HEK293 (cell line): Measurements from ENCODE around the gene IMP3.

Experiments used
- CTCF ChIA-PET: fragments of 350-600 bp; formaldehyde crosslinking; extraction: SDS; loops from one replicate; lab custom pipeline; 2021; ENCODE audit warnings: antibody characterized with exemption; lab: Yijun Ruan, JAX
- POLR2A ChIA-PET: fragments of 300-600 bp; formaldehyde crosslinking; extraction: SDS; loops from one replicate; lab custom pipeline; 2020; ENCODE audit warnings: antibody characterized with exemption, inconsistent platforms; lab: Yijun Ruan, JAX
- H3K27ac ChIP-seq: fragments of 200-500 bp; sonication (Bioruptor generic); 2 replicates; pipeline ENCODE4 v1.5.1; 2014; ENCODE audit warnings: low read depth, low read length, control low read depth, inconsistent platforms; ENCODE audit errors: extremely low read depth
- H3K36me3 ChIP-seq, 2 experiments: fragments of 200-500 bp in 1 of 2; sonication (Bioruptor generic) in 1 of 2; 1 replicate in 1 of 2; 2 replicates in 1 of 2; pipeline ENCODE4 v1.5.1; 2014 to 2017; ENCODE audit warnings: inconsistent platforms in 2 of 2, low read length in 2 of 2; ENCODE audit not compliant: control insufficient read depth in 2 of 2, insufficient read depth in 1 of 2
- H3K4me1 ChIP-seq: fragments of 200-500 bp; sonication (Bioruptor generic); 2 replicates; pipeline ENCODE4 v1.5.1; 2014; ENCODE audit warnings: mild to moderate bottlenecking, low read length, inconsistent platforms; ENCODE audit not compliant: control insufficient read depth, insufficient read depth
- H3K4me3 ChIP-seq: 2 replicates; pipeline ENCODE4 v1.5.1; 2011; ENCODE audit warnings: low read depth, mild to moderate bottlenecking, control low read depth, low read length, moderate library complexity
- H3K9me3 ChIP-seq: fragments of 200-500 bp; sonication (Bioruptor generic); 2 replicates; pipeline ENCODE4 v1.5.1; 2014; ENCODE audit warnings: low read depth, low read length, inconsistent platforms; ENCODE audit not compliant: control insufficient read depth, insufficient read depth
- AEBP2 ChIP-seq: fragments of 450-650 bp; formaldehyde crosslinking; IDR thresholded peaks from 2 replicates; pipeline ENCODE4 v1.5.1; 2016; ENCODE audit warnings: missing biosample characterization, missing genetic modification characterization, borderline replicate concordance
- BCL11A ChIP-seq: fragments of 450-650 bp; formaldehyde crosslinking; IDR thresholded peaks from 2 replicates; pipeline ENCODE4 v1.5.1; 2016; ENCODE audit warnings: low read depth, missing biosample characterization, missing genetic modification characterization
- HOXD13 ChIP-seq: sonication (generic); formaldehyde crosslinking; IDR thresholded peaks from 2 replicates; pipeline ENCODE4 v1.8.0; 2022; ENCODE audit warnings: missing genetic modification reagents, borderline replicate concordance
- IKZF3 ChIP-seq: fragments of 450-650 bp; IDR thresholded peaks from 2 replicates; pipeline ENCODE4 v1.5.0; 2018; ENCODE audit warnings: missing biosample characterization, mild to moderate bottlenecking, missing genetic modification characterization, moderate library complexity
- ZBTB20 ChIP-seq: fragments of 450-650 bp; formaldehyde crosslinking; IDR thresholded peaks from 2 replicates; pipeline ENCODE4 v1.5.1; 2016; ENCODE audit warnings: missing biosample characterization, missing genetic modification characterization
- ZBTB8A ChIP-seq: fragments of 450-650 bp; formaldehyde crosslinking; IDR thresholded peaks from 2 replicates; pipeline ENCODE4 v1.5.1; 2016; ENCODE audit warnings: missing biosample characterization, missing genetic modification characterization
- ZNF10 ChIP-seq: fragments of 450-650 bp; formaldehyde crosslinking; IDR thresholded peaks from 2 replicates; pipeline ENCODE4 v1.5.1; 2017; ENCODE audit warnings: missing biosample characterization, missing genetic modification characterization
- ZNF175 ChIP-seq: fragments of 450-650 bp; formaldehyde crosslinking; IDR thresholded peaks from 2 replicates; pipeline ENCODE4 v1.5.1; 2016; ENCODE audit warnings: missing biosample characterization, missing genetic modification characterization
- ZNF19 ChIP-seq: fragments of 450-650 bp; formaldehyde crosslinking; IDR thresholded peaks from 2 replicates; pipeline ENCODE4; 2016; ENCODE audit warnings: missing biosample characterization, missing genetic modification characterization, low read depth
- ZNF23 ChIP-seq: fragments of 450-650 bp; formaldehyde crosslinking; IDR thresholded peaks from 2 replicates; pipeline ENCODE4 v1.5.1; 2016; ENCODE audit warnings: missing biosample characterization, missing genetic modification characterization, borderline replicate concordance
- ZNF248 ChIP-seq: fragments of 450-650 bp; formaldehyde crosslinking; IDR thresholded peaks from 2 replicates; pipeline ENCODE4 v1.5.1; 2017; ENCODE audit warnings: missing biosample characterization, missing genetic modification characterization
- ZNF26 ChIP-seq: fragments of 450-650 bp; formaldehyde crosslinking; IDR thresholded peaks from 2 replicates; pipeline ENCODE4 v1.5.1; 2016; ENCODE audit warnings: missing biosample characterization, missing genetic modification characterization
- ZNF266 ChIP-seq: fragments of 450-650 bp; formaldehyde crosslinking; IDR thresholded peaks from 2 replicates; pipeline ENCODE4 v1.5.1; 2016; ENCODE audit warnings: missing biosample characterization, missing genetic modification characterization, low read depth
- ZNF292 ChIP-seq: fragments of 450-650 bp; formaldehyde crosslinking; IDR thresholded peaks from 2 replicates; pipeline ENCODE4 v1.5.1; 2016; ENCODE audit warnings: low read depth, missing biosample characterization, missing genetic modification characterization, borderline replicate concordance
- ZNF501 ChIP-seq: fragments of 450-650 bp; formaldehyde crosslinking; IDR thresholded peaks from 2 replicates; pipeline ENCODE4 v1.5.1; 2016; ENCODE audit warnings: missing biosample characterization, missing genetic modification characterization
- ZNF549 ChIP-seq: fragments of 450-650 bp; IDR thresholded peaks from 2 replicates; pipeline ENCODE4 v1.5.1; 2018; ENCODE audit warnings: missing biosample characterization, missing genetic modification characterization, mild to moderate bottlenecking, inconsistent platforms, moderate library complexity
- ZNF600 ChIP-seq: fragments of 450-650 bp; formaldehyde crosslinking; IDR thresholded peaks from 2 replicates; pipeline ENCODE4 v1.5.1; 2016; ENCODE audit warnings: missing biosample characterization, missing genetic modification characterization
- ZNF704 ChIP-seq: fragments of 450-650 bp; formaldehyde crosslinking; IDR thresholded peaks from 2 replicates; pipeline ENCODE4 v1.5.1; 2016; ENCODE audit warnings: missing biosample characterization, missing genetic modification characterization
- ZNF707 ChIP-seq: fragments of 450-650 bp; formaldehyde crosslinking; IDR thresholded peaks from 2 replicates; pipeline ENCODE4 v1.5.1; 2016; ENCODE audit warnings: missing biosample characterization, missing genetic modification characterization
- ZNF843 ChIP-seq: fragments of 450-650 bp; formaldehyde crosslinking; IDR thresholded peaks from 2 replicates; pipeline ENCODE4 v1.5.1; 2016; ENCODE audit warnings: missing biosample characterization, missing genetic modification characterization
- TF ChIP-seq, protein P1 (sequence below): fragments of 450-650 bp; formaldehyde crosslinking; IDR thresholded peaks from 2 replicates; pipeline ENCODE4 v1.5.1; 2017; ENCODE audit warnings: missing biosample characterization, missing genetic modification characterization
- TF ChIP-seq, protein P2 (sequence below): fragments of 450-650 bp; formaldehyde crosslinking; IDR thresholded peaks from 2 replicates; pipeline ENCODE4 v1.5.1; 2016; ENCODE audit warnings: missing biosample characterization, missing genetic modification characterization

IMP3 gene

DNA sequence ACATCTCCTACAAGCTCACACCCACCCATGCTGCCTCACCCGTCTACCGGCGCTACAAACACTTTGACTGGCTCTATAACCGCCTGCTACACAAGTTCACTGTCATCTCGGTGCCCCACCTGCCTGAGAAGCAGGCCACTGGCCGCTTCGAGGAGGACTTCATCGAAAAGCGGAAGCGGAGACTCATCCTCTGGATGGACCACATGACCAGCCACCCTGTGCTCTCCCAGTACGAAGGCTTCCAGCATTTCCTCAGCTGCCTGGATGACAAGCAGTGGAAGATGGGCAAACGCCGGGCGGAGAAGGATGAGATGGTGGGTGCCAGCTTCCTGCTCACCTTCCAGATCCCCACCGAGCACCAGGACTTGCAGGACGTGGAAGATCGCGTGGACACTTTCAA is 9.8 kb upstream of the IMP3 start:
- Histone ChIP-seq H3K36me3 (peaks cover 0 to 10% of the 10 kb centered on the region in 2 experiments; a peak in 1 of 3 replicates), H3K9me3 (no peaks in the 10 kb centered on the region), H3K4me3 (no peak overlapping the region)
- CTCF ChIA-PET: interaction anchor here (0.7 to 1.2 kb wide), 3 partner anchors 18 to 120 kb away, joined by 3 read pairs; partner anchors contain the start of gene SNUPN
- no peak for TF ChIP-seq ZNF26
- TF ChIP-seq, protein P1, sequence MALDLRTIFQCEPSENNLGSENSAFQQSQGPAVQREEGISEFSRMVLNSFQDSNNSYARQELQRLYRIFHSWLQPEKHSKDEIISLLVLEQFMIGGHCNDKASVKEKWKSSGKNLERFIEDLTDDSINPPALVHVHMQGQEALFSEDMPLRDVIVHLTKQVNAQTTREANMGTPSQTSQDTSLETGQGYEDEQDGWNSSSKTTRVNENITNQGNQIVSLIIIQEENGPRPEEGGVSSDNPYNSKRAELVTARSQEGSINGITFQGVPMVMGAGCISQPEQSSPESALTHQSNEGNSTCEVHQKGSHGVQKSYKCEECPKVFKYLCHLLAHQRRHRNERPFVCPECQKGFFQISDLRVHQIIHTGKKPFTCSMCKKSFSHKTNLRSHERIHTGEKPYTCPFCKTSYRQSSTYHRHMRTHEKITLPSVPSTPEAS (tag by site-specific recombination): no peak
- TF ChIP-seq HOXD13: 0 out of 2 replicates have a peak, but pooled peaks have one; percentile 21
- TF ChIP-seq, all 188 proteins: peak for 1
- no peak overlapping the region for H3K27ac ChIP-seq
- no peaks in the 10 kb centered on the region for H3K4me1 ChIP-seq
- POLR2A ChIA-PET: interaction anchor here (1.0 kb wide), 3 partner anchors 10 to 24 kb away, joined by 3 to 5 read pairs (median 3); partner anchors contain the start of genes IMP3 and SNUPN

DNA sequence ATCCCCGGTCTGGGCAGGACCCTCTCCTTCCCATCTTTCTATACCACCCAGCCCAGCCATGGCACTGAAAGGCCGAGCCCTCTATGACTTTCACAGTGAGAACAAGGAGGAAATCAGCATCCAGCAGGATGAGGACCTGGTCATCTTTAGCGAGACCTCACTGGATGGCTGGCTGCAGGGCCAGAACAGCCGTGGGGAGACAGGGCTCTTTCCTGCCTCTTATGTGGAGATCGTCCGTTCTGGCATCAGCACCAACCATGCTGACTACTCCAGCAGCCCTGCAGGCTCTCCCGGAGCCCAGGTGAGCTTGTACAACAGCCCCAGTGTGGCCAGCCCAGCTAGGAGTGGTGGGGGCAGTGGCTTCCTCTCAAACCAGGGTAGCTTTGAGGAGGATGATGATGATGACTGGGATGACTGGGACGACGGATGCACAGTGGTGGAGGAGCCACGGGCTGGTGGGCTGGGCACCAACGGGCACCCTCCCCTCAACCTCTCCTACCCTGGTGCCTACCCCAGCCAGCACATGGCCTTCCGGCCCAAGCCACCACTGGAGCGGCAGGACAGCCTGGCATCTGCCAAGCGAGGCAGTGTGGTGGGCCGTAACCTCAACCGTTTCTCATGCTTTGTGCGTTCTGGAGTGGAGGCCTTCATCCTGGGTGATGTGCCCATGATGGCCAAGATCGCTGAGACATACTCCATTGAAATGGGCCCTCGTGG is 9.2 kb upstream of the IMP3 start:
- CTCF ChIA-PET: interaction anchor here (1.0 kb wide), 1 partner anchor 24 kb away, joined by 3 read pairs; the partner anchor contains the start of gene SNUPN
- Histone ChIP-seq H3K4me3 (no peak overlapping the region), H3K9me3 (no peaks in the 10 kb centered on the region), H3K27ac (no peak overlapping the region), H3K36me3 (peaks cover 0 to 10% of the 10 kb centered on the region in 2 experiments; a peak in 1 of 3 replicates), H3K4me1 (no peaks in the 10 kb centered on the region)
- TF ChIP-seq ZNF549 (tag by site-specific recombination): no peak
- TF ChIP-seq ZNF600: peak; percentile 90
- TF ChIP-seq ZBTB8A (tag by site-specific recombination): 0 out of 2 replicates have a peak, but pooled peaks have one; percentile 13
- TF ChIP-seq ZNF248 (tag by site-specific recombination): no peak
- TF ChIP-seq ZNF707 (tag by site-specific recombination): no peak
- POLR2A ChIA-PET: interaction anchor here (1.0 kb wide), 3 partner anchors 9 to 24 kb away, joined by 3 to 5 read pairs (median 3); partner anchors contain the start of genes IMP3 and SNUPN

- Histone ChIP-seq H3K9me3 (no peaks in the 10 kb centered on the region), H3K36me3 (peaks cover 0 to 10% of the 10 kb centered on the region in 2 experiments; a peak in 1 of 3 replicates), H3K4me1 (no peaks in the 10 kb centered on the region), H3K4me3 (peak overlapping the region; percentile 73), H3K27ac (peak overlapping the region; percentile 74; the same call in 1 of the 2 replicates)
- POLR2A ChIA-PET: interaction anchor here (0.5 to 2.6 kb wide), 18 partner anchors 10 to 1619 kb away, joined by 3 to 24 read pairs (median 8); partner anchors contain the start of genes MAN2C1, PTPN9, SIN3A and SNUPN
- CTCF ChIA-PET: interaction anchor here (0.6 to 2.9 kb wide), 10 partner anchors 11 to 314 kb away, joined by 3 to 22 read pairs (median 4); partner anchors contain the start of genes MAN2C1 and SNUPN
- TF ChIP-seq ZNF266 (no peak), ZNF704 (tag by site-specific recombination) (no peak), ZNF843 (tag by site-specific recombination) (no peak), ZNF707 (tag by site-specific recombination) (no peak), AEBP2 (tag by site-specific recombination) (no peak), ZNF10 (tag by site-specific recombination) (0 out of 2 replicates have a peak, but pooled peaks have one; percentile 6), ZNF19 (tag by site-specific recombination) (no peak), ZNF501 (tag by site-specific recombination) (0 out of 2 replicates have a peak, but pooled peaks have one; percentile 41), ZBTB20 (no peak), ZNF23 (tag by site-specific recombination) (no peak), ZNF292 (tag by site-specific recombination) (no peak), IKZF3 (tag by site-specific recombination) (0 out of 2 replicates have a peak, but pooled peaks have one; percentile 45), ZNF175 (tag by site-specific recombination) (no peak), BCL11A (tag by site-specific recombination) (no peak)
- TF ChIP-seq, protein P2, sequence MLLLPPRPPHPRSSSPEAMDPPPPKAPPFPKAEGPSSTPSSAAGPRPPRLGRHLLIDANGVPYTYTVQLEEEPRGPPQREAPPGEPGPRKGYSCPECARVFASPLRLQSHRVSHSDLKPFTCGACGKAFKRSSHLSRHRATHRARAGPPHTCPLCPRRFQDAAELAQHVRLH (tag by site-specific recombination): no peak
These were observed 8.4 kb upstream of the IMP3 start for GRCh38 chr15:75648156-75649000.
